ENCODE data around the gene TAX1BP1. TPM values are rescaled to one million over a fixed set of nuclear protein-coding genes. Genes with fewer than 3 reads are reported as not detected.

TAX1BP1 gene
- total RNA-seq, 1 experiment from 2014 or later, result 190 TPM

DNA sequence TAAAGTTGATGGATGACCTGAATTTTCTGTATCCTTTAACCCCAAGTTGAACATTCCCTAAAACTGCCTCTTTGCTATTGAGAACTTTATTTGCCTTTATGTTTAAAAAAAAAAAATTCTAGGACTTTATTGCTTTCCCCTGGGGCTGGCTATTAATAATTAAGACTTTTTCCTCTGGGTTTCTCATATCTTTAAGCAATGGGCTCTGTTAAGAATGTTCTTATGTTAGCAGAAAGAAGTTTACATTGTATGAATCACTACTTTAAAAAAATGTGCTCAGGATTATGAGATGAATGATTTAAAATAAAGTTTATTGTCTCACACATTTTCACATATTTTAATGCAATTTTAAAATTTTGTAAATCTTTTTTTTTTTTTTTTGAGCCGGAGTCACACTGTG is 19.5 kb downstream of the TAX1BP1 start:
- no peak overlapping the region for H3K4me3 Mint-ChIP-seq (ENCODE audit: low read depth, unreplicated experiment)
- H3K27ac Mint-ChIP-seq (ENCODE audit: unreplicated experiment), result no peak overlapping the region
- BruUV-seq (replicated peaks), result no TSS peak
- H3K36me3 Mint-ChIP-seq (ENCODE audit: insufficient read depth, unreplicated experiment), result peaks cover 10% of the 10 kb centered on the region
- peaks cover 16% of the 10 kb centered on the region for H3K4me1 Mint-ChIP-seq (ENCODE audit: low read depth, unreplicated experiment)
- peaks cover 2% of the 10 kb centered on the region for H3K9me3 Mint-ChIP-seq (ENCODE audit: low read depth, unreplicated experiment)
- CTCF ChIA-PET, result interaction anchor here (0.6 kb wide), 1 partner anchor 22 kb away, joined by 3 read pairs; no protein-coding TSS in a partner anchor
- no peaks in the 10 kb centered on the region for H3K27me3 Mint-ChIP-seq (ENCODE audit: unreplicated experiment)
- DNase-seq, result no peak
- intact Hi-C loops (cut with micrococcal nuclease; ENCODE audit: unreplicated experiment), result no loop called here
- TF ChIP-seq, protein P1, sequence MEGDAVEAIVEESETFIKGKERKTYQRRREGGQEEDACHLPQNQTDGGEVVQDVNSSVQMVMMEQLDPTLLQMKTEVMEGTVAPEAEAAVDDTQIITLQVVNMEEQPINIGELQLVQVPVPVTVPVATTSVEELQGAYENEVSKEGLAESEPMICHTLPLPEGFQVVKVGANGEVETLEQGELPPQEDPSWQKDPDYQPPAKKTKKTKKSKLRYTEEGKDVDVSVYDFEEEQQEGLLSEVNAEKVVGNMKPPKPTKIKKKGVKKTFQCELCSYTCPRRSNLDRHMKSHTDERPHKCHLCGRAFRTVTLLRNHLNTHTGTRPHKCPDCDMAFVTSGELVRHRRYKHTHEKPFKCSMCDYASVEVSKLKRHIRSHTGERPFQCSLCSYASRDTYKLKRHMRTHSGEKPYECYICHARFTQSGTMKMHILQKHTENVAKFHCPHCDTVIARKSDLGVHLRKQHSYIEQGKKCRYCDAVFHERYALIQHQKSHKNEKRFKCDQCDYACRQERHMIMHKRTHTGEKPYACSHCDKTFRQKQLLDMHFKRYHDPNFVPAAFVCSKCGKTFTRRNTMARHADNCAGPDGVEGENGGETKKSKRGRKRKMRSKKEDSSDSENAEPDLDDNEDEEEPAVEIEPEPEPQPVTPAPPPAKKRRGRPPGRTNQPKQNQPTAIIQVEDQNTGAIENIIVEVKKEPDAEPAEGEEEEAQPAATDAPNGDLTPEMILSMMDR (IDR thresholded peaks at IDR 0.05; ENCODE audit: unreplicated experiment), result no peak

- Mint-ChIP-seq H3K4me3 (ENCODE audit: low read depth, unreplicated experiment) (no peak overlapping the region), H3K4me1 (ENCODE audit: low read depth, unreplicated experiment) (peaks cover 17% of the 10 kb centered on the region), H3K27ac (ENCODE audit: unreplicated experiment) (no peak overlapping the region), H3K9me3 (ENCODE audit: low read depth, unreplicated experiment) (peaks cover 2% of the 10 kb centered on the region), H3K27me3 (ENCODE audit: unreplicated experiment) (no peaks in the 10 kb centered on the region), H3K36me3 (ENCODE audit: insufficient read depth, unreplicated experiment) (peaks cover 13% of the 10 kb centered on the region)
- intact Hi-C loops (cut with micrococcal nuclease; ENCODE audit: unreplicated experiment), result no loop called here
- DNase-seq, result no peak
- CTCF ChIA-PET, result no interaction called here
- TF ChIP-seq, protein P1 (IDR thresholded peaks at IDR 0.05; ENCODE audit: unreplicated experiment), result no peak
- no TSS peak for BruUV-seq (replicated peaks)
Measured at GRCh38 chr7:27762062-27762461, 22.1 kb downstream of the TAX1BP1 start.

GRCh38 chr7:27763983-27764508 is 24.1 kb downstream of the TAX1BP1 start:
- TF ChIP-seq, protein P1 (IDR thresholded peaks at IDR 0.05; ENCODE audit: unreplicated experiment), result no peak
- Mint-ChIP-seq H3K27me3 (ENCODE audit: unreplicated experiment) (no peaks in the 10 kb centered on the region), H3K36me3 (ENCODE audit: insufficient read depth, unreplicated experiment) (peaks cover 10% of the 10 kb centered on the region), H3K9me3 (ENCODE audit: low read depth, unreplicated experiment) (peaks cover 2% of the 10 kb centered on the region), H3K4me3 (ENCODE audit: low read depth, unreplicated experiment) (no peak overlapping the region), H3K4me1 (ENCODE audit: low read depth, unreplicated experiment) (peaks cover 17% of the 10 kb centered on the region), H3K27ac (ENCODE audit: unreplicated experiment) (no peak overlapping the region)
- intact Hi-C loops (cut with micrococcal nuclease; ENCODE audit: unreplicated experiment), result no loop called here
- BruUV-seq (replicated peaks), result no TSS peak
- no peak for DNase-seq
- CTCF ChIA-PET, result interaction anchor here (0.9 to 1.1 kb wide), 2 partner anchors 10 to 86 kb away, joined by 3 read pairs; no protein-coding TSS in a partner anchor

DNA sequence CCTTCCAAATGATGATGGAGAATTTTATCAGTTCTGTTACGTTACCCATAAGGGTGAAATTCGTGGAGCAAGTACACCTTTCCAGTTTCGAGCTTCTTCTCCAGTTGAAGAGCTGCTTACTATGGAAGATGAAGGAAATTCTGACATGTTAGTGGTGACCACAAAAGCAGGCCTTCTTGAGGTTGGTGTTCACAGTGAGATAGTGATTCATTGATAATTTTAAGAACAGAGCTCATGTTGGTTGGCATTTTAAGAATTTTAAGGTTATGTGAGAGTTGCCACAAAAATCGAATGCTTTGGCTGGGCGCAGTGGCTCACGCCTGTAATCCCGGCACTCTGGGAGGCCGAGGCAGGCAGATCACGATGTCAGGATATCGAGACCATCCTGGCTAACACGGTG is 25.9 kb downstream of the TAX1BP1 start:
- intact Hi-C loops (cut with micrococcal nuclease; ENCODE audit: unreplicated experiment), result no loop called here
- Mint-ChIP-seq H3K27ac (ENCODE audit: unreplicated experiment) (peak overlapping the region; percentile 10), H3K36me3 (ENCODE audit: insufficient read depth, unreplicated experiment) (peaks cover 11% of the 10 kb centered on the region), H3K9me3 (ENCODE audit: low read depth, unreplicated experiment) (peaks cover 2% of the 10 kb centered on the region), H3K4me3 (ENCODE audit: low read depth, unreplicated experiment) (no peak overlapping the region), H3K27me3 (ENCODE audit: unreplicated experiment) (no peaks in the 10 kb centered on the region), H3K4me1 (ENCODE audit: low read depth, unreplicated experiment) (peaks cover 32% of the 10 kb centered on the region)
- no peak for DNase-seq
- TF ChIP-seq, protein P1 (IDR thresholded peaks at IDR 0.05; ENCODE audit: unreplicated experiment), result no peak
- CTCF ChIA-PET, result no interaction called here
- no TSS peak for BruUV-seq (replicated peaks)
